Measurements from ENCODE around the gene ACSM4. TPM values are rescaled to one million over a fixed set of nuclear protein-coding genes. Genes with fewer than 3 reads are reported as not detected.

ACSM4 gene
- total RNA-seq, 1 experiment from 2014 or later: not detected

DNA sequence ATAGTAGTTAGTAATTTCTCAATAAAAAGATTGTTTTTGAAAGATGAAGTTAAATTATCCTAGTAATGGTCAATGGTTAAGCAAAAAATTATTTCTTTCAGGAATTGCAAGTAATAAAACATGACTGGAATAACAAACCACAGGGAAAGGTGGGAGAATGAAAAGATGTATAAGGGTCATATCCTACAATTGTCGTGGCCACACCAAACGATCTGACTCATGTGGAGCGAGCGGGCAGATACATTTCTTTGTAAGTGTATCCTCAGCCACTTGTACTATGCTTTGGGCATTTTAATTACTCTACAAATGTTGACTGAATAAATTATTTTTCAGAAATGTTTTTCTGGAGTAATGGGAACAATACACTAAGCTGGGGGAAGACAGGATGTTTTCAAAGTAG is 45.5 kb downstream of the ACSM4 start:
- Mint-ChIP-seq H3K27ac (no peak overlapping the region), H3K9me3 (peaks cover 21% of the 10 kb centered on the region), H3K36me3 (peaks cover 16% of the 10 kb centered on the region), H3K27me3 (ENCODE audit: low read depth) (no peaks in the 10 kb centered on the region; the same call in 1 of the 2 replicates), H3K4me3 (no peak overlapping the region), H3K4me1 (peaks cover 7% of the 10 kb centered on the region)
- ATAC-seq (no peak), DNase-seq (ENCODE audit: low spot score) (no peak)
- TF ChIP-seq, protein P1, sequence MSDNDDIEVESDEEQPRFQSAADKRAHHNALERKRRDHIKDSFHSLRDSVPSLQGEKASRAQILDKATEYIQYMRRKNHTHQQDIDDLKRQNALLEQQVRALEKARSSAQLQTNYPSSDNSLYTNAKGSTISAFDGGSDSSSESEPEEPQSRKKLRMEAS (CRISPR knock-in tag; IDR thresholded peaks at IDR 0.05): no peak
- TF ChIP-seq, protein P2, sequence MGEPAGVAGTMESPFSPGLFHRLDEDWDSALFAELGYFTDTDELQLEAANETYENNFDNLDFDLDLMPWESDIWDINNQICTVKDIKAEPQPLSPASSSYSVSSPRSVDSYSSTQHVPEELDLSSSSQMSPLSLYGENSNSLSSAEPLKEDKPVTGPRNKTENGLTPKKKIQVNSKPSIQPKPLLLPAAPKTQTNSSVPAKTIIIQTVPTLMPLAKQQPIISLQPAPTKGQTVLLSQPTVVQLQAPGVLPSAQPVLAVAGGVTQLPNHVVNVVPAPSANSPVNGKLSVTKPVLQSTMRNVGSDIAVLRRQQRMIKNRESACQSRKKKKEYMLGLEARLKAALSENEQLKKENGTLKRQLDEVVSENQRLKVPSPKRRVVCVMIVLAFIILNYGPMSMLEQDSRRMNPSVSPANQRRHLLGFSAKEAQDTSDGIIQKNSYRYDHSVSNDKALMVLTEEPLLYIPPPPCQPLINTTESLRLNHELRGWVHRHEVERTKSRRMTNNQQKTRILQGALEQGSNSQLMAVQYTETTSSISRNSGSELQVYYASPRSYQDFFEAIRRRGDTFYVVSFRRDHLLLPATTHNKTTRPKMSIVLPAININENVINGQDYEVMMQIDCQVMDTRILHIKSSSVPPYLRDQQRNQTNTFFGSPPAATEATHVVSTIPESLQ (CRISPR knock-in tag; IDR thresholded peaks at IDR 0.05): no peak
- TF ChIP-seq, protein P3, sequence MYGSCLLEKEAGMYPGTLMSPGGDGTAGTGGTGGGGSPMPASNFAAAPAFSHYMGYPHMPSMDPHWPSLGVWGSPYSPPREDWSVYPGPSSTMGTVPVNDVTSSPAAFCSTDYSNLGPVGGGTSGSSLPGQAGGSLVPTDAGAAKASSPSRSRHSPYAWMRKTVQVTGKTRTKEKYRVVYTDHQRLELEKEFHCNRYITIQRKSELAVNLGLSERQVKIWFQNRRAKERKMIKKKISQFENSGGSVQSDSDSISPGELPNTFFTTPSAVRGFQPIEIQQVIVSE (CRISPR knock-in tag; IDR thresholded peaks at IDR 0.05; ENCODE audit: borderline replicate concordance): no peak
- TF ChIP-seq ZNF138 (CRISPR knock-in tag; conservative IDR thresholded peaks at IDR 0.05): no peak
- no peak for TF ChIP-seq ZNF232 (CRISPR knock-in tag; IDR thresholded peaks at IDR 0.05)
- TF ChIP-seq FOXJ3 (CRISPR knock-in tag; IDR thresholded peaks at IDR 0.05; ENCODE audit: borderline replicate concordance): no peak
- TF ChIP-seq SOX15 (CRISPR knock-in tag; IDR thresholded peaks at IDR 0.05): no peak
- TF ChIP-seq ESRRA (CRISPR knock-in tag; IDR thresholded peaks at IDR 0.05; ENCODE audit: borderline replicate concordance): no peak
- POLR2A ChIA-PET: no interaction called here
- CTCF ChIA-PET: no interaction called here

DNA sequence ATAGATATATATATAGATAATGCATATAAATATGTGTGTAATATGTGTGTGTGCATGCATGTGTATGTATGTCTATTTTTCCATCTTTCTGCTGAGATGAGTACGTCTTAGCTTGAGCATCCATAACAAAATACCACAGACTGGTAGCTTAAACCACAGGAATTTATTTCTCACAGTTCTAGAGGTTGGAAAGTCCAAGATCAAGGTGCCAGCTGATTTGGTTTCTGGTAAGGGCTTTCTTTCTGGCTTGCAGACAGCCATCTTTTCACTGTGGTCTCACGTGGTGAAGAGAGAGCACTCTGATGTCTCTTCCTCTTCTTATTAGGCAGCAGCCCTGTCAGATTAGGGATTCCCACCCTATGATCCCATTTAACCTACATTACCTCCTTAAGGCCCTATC is 47.3 kb downstream of the ACSM4 start:
- H3K4me3 Mint-ChIP-seq: no peak overlapping the region
- peaks cover 3% of the 10 kb centered on the region for H3K9me3 Mint-ChIP-seq
- peaks cover 7% of the 10 kb centered on the region for H3K4me1 Mint-ChIP-seq
- ATAC-seq (no peak), DNase-seq (ENCODE audit: low spot score) (no peak)
- peaks cover 3% of the 10 kb centered on the region for H3K36me3 Mint-ChIP-seq
- H3K27ac Mint-ChIP-seq: no peak overlapping the region
- ChIA-PET CTCF (no interaction called here), POLR2A (no interaction called here)
- no peaks in the 10 kb centered on the region for H3K27me3 Mint-ChIP-seq (ENCODE audit: low read depth)
- TF ChIP-seq, protein P4, sequence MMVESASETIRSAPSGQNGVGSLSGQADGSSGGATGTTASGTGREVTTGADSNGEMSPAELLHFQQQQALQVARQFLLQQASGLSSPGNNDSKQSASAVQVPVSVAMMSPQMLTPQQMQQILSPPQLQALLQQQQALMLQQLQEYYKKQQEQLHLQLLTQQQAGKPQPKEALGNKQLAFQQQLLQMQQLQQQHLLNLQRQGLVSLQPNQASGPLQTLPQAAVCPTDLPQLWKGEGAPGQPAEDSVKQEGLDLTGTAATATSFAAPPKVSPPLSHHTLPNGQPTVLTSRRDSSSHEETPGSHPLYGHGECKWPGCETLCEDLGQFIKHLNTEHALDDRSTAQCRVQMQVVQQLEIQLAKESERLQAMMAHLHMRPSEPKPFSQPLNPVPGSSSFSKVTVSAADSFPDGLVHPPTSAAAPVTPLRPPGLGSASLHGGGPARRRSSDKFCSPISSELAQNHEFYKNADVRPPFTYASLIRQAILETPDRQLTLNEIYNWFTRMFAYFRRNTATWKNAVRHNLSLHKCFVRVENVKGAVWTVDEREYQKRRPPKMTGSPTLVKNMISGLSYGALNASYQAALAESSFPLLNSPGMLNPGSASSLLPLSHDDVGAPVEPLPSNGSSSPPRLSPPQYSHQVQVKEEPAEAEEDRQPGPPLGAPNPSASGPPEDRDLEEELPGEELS (CRISPR knock-in tag; IDR thresholded peaks at IDR 0.05): no peak
- TF ChIP-seq KAT7 (CRISPR knock-in tag; IDR thresholded peaks at IDR 0.05; ENCODE audit: borderline replicate concordance) (no peak), NFE2L1 (CRISPR knock-in tag; IDR thresholded peaks at IDR 0.05) (no peak), IRF2 (CRISPR knock-in tag; IDR thresholded peaks at IDR 0.05; ENCODE audit: borderline replicate concordance, low read depth) (no peak), ZNF138 (CRISPR knock-in tag; conservative IDR thresholded peaks at IDR 0.05) (no peak), GRHL2 (CRISPR knock-in tag; IDR thresholded peaks at IDR 0.05; ENCODE audit: insufficient replicate concordance, severe bottlenecking) (no peak), NR1H2 (CRISPR knock-in tag; IDR thresholded peaks at IDR 0.05) (no peak), ZNF671 (CRISPR knock-in tag; IDR thresholded peaks at IDR 0.05) (no peak), HMGA2 (CRISPR knock-in tag; IDR thresholded peaks at IDR 0.05) (no peak), RELA (CRISPR knock-in tag; IDR thresholded peaks at IDR 0.05; ENCODE audit: borderline replicate concordance) (no peak), ETV6 (CRISPR knock-in tag; IDR thresholded peaks at IDR 0.05) (no peak)
- TF ChIP-seq, protein P5, sequence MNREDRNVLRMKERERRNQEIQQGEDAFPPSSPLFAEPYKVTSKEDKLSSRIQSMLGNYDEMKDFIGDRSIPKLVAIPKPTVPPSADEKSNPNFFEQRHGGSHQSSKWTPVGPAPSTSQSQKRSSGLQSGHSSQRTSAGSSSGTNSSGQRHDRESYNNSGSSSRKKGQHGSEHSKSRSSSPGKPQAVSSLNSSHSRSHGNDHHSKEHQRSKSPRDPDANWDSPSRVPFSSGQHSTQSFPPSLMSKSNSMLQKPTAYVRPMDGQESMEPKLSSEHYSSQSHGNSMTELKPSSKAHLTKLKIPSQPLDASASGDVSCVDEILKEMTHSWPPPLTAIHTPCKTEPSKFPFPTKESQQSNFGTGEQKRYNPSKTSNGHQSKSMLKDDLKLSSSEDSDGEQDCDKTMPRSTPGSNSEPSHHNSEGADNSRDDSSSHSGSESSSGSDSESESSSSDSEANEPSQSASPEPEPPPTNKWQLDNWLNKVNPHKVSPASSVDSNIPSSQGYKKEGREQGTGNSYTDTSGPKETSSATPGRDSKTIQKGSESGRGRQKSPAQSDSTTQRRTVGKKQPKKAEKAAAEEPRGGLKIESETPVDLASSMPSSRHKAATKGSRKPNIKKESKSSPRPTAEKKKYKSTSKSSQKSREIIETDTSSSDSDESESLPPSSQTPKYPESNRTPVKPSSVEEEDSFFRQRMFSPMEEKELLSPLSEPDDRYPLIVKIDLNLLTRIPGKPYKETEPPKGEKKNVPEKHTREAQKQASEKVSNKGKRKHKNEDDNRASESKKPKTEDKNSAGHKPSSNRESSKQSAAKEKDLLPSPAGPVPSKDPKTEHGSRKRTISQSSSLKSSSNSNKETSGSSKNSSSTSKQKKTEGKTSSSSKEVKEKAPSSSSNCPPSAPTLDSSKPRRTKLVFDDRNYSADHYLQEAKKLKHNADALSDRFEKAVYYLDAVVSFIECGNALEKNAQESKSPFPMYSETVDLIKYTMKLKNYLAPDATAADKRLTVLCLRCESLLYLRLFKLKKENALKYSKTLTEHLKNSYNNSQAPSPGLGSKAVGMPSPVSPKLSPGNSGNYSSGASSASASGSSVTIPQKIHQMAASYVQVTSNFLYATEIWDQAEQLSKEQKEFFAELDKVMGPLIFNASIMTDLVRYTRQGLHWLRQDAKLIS (CRISPR knock-in tag; IDR thresholded peaks at IDR 0.05; ENCODE audit: borderline replicate concordance): no peak
- TF ChIP-seq, protein P6, sequence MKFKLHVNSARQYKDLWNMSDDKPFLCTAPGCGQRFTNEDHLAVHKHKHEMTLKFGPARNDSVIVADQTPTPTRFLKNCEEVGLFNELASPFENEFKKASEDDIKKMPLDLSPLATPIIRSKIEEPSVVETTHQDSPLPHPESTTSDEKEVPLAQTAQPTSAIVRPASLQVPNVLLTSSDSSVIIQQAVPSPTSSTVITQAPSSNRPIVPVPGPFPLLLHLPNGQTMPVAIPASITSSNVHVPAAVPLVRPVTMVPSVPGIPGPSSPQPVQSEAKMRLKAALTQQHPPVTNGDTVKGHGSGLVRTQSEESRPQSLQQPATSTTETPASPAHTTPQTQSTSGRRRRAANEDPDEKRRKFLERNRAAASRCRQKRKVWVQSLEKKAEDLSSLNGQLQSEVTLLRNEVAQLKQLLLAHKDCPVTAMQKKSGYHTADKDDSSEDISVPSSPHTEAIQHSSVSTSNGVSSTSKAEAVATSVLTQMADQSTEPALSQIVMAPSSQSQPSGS (CRISPR knock-in tag; IDR thresholded peaks at IDR 0.05; ENCODE audit: borderline replicate concordance, low read depth): no peak
- TF ChIP-seq, protein P7, sequence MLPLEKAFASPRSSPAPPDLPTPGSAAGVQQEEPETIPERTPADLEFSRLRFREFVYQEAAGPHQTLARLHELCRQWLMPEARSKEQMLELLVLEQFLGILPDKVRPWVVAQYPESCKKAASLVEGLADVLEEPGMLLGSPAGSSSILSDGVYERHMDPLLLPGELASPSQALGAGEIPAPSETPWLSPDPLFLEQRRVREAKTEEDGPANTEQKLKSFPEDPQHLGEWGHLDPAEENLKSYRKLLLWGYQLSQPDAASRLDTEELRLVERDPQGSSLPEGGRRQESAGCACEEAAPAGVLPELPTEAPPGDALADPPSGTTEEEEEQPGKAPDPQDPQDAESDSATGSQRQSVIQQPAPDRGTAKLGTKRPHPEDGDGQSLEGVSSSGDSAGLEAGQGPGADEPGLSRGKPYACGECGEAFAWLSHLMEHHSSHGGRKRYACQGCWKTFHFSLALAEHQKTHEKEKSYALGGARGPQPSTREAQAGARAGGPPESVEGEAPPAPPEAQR (CRISPR knock-in tag; IDR thresholded peaks at IDR 0.05): no peak
- TF ChIP-seq, protein P8, sequence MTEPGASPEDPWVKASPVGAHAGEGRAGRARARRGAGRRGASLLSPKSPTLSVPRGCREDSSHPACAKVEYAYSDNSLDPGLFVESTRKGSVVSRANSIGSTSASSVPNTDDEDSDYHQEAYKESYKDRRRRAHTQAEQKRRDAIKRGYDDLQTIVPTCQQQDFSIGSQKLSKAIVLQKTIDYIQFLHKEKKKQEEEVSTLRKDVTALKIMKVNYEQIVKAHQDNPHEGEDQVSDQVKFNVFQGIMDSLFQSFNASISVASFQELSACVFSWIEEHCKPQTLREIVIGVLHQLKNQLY (CRISPR knock-in tag; IDR thresholded peaks at IDR 0.05): no peak
- TF ChIP-seq, protein P1 (CRISPR knock-in tag; IDR thresholded peaks at IDR 0.05): no peak

Measured in WTC11 (cell line).